Smooth muscle cell of bladder (primary cell): ENCODE measurements around the gene OGDHL. TPM values are rescaled to one million over a fixed set of nuclear protein-coding genes. Genes with fewer than 3 reads are reported as not detected.

Source experiments
- total RNA-seq: library from RNA; depleted of rRNA; stranded (reverse); fragments of >200 nt; gene quantifications from 2 replicates; pipeline ENCODE4 v1.2.3, GENCODE V29; 2014

Gene OGDHL
- total RNA-seq: 0.14 and 0.46 TPM in 2 replicates

GRCh38 chr10:49761789-49762565 is at the start of gene OGDHL:
OGDHL (minus strand) TSS chr10:49762323; CDS start chr10:49758592, 3,731 bp downstream.

Other genes starting within 250 kb of the OGDHL start
- gene ERCC6, start 223.2 kb downstream of the OGDHL start, total RNA-seq: 16.1 and 17.1 TPM in 2 replicates
- not detected in 2 replicates for gene SLC18A3, start 152.0 kb downstream of the OGDHL start, total RNA-seq
- gene CHAT, start 148.3 kb downstream of the OGDHL start, total RNA-seq: not detected in 2 replicates
- gene C10orf53, start 82.7 kb downstream of the OGDHL start, total RNA-seq: not detected in 2 replicates
- gene PARG, start 179.7 kb upstream of the OGDHL start, total RNA-seq: 30.7 and 38.4 TPM in 2 replicates
- gene TIMM23B, start 179.7 kb upstream of the OGDHL start, total RNA-seq: 14.4 and 17.4 TPM in 2 replicates
- 1.7 and 2.0 TPM in 2 replicates for gene AGAP6, start 226.1 kb upstream of the OGDHL start, total RNA-seq